ENCODE results near the gene VWA2. TPM values are rescaled to one million over a fixed set of nuclear protein-coding genes. Genes with fewer than 3 reads are reported as not detected.

Gene VWA2
- total RNA-seq, 1 experiment from 2014 or later, result 1.6 TPM

DNA sequence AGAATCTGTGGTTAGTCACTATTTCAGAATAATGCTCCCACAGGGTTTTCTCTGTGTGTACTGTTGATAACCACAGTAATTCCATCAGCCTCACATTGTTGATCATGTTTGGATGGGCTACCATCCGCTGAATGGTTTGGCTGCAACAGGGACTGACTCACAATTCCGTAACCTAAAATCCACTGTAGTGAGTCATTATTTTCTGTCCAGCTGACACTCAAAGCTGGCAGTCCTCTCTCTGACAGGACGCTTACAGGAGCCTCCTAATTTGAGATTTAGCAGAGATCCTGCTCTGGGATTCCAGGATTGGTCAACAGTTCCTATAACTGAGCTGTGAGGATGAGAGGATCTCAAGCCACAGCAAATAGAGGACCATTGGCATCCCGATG is 32.7 kb downstream of the VWA2 start:
- Histone ChIP-seq H4K8ac (replicated peaks; ENCODE audit: insufficient read length, low read depth, low read length) (no peak overlapping the region), H2BK120ac (ENCODE audit: low read depth, low read length, poor library complexity, severe bottlenecking) (no peak overlapping the region), H3K18ac (ENCODE audit: insufficient read length, low read depth, low read length) (no peak overlapping the region), H3K4me1 (ENCODE audit: insufficient read depth, low read length) (no peaks in the 10 kb centered on the region), H4K91ac (ENCODE audit: insufficient read length, low read depth, low read length) (no peak overlapping the region), H2BK15ac (ENCODE audit: low read depth, low read length) (no peak overlapping the region), H3K9me3 (ENCODE audit: control insufficient read depth, low read depth, low read length) (no peaks in the 10 kb centered on the region), H2BK5ac (ENCODE audit: insufficient read length, low read length) (no peak overlapping the region), H3K4me2 (ENCODE audit: insufficient read depth, insufficient read length, low read length) (no peak overlapping the region), H2BK12ac (ENCODE audit: insufficient read length, low read depth, low read length) (no peak overlapping the region), H3K23me2 (ENCODE audit: insufficient read length, low read depth, low read length, poor library complexity, severe bottlenecking) (no peaks in the 10 kb centered on the region), H3K14ac (ENCODE audit: insufficient read depth, low read length) (no peak overlapping the region), H3K27me3 (ENCODE audit: insufficient read depth, low read length) (no peaks in the 10 kb centered on the region), H4K5ac (ENCODE audit: insufficient read length, low read depth, low read length) (no peak overlapping the region), H3K9ac (ENCODE audit: extremely low read depth, insufficient read length, low read length) (no peak overlapping the region), H2AFZ (ENCODE audit: low read length) (no peak overlapping the region), H3K79me1 (ENCODE audit: insufficient read depth, low read depth, low read length, poor library complexity, severe bottlenecking) (no peaks in the 10 kb centered on the region), H3K79me2 (ENCODE audit: insufficient read depth, low read length) (no peaks in the 10 kb centered on the region), H4K20me1 (ENCODE audit: control insufficient read depth, insufficient read depth, insufficient read length) (no peaks in the 10 kb centered on the region), H3K23ac (ENCODE audit: insufficient read length, low read depth, low read length) (no peak overlapping the region), H2BK20ac (ENCODE audit: low read depth, low read length, poor library complexity, severe bottlenecking) (no peak overlapping the region), H3K56ac (ENCODE audit: insufficient read length, low read depth, low read length) (no peak overlapping the region), H3T11ph (ENCODE audit: low read length) (no peak overlapping the region), H3K27ac (ENCODE audit: insufficient read length, low read depth, low read length) (no peak overlapping the region), H3K4ac (ENCODE audit: low read depth, low read length) (no peak overlapping the region), H2AK5ac (ENCODE audit: insufficient read length, low read length) (no peak overlapping the region)
- H3K36me3 Mint-ChIP-seq (ENCODE audit: insufficient read depth in 1 of 3, low read depth in 3 of 3), result no peaks in the 10 kb centered on the region
- TF ChIP-seq, protein P1, sequence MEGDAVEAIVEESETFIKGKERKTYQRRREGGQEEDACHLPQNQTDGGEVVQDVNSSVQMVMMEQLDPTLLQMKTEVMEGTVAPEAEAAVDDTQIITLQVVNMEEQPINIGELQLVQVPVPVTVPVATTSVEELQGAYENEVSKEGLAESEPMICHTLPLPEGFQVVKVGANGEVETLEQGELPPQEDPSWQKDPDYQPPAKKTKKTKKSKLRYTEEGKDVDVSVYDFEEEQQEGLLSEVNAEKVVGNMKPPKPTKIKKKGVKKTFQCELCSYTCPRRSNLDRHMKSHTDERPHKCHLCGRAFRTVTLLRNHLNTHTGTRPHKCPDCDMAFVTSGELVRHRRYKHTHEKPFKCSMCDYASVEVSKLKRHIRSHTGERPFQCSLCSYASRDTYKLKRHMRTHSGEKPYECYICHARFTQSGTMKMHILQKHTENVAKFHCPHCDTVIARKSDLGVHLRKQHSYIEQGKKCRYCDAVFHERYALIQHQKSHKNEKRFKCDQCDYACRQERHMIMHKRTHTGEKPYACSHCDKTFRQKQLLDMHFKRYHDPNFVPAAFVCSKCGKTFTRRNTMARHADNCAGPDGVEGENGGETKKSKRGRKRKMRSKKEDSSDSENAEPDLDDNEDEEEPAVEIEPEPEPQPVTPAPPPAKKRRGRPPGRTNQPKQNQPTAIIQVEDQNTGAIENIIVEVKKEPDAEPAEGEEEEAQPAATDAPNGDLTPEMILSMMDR (conservative IDR thresholded peaks at IDR 0.05), result no peak
- DNase-seq, result no peak
- H3K27me3 Mint-ChIP-seq (ENCODE audit: low read depth), result peaks cover 5% of the 10 kb centered on the region
- no CpG with 5 or more reads among the region's 4 CpGs for WGBS (ENCODE audit: extremely low coverage, insufficient read length, low lambda C conversion rate)
- no peaks in the 10 kb centered on the region for H3K9me3 Mint-ChIP-seq
- H3K4me3 Mint-ChIP-seq, result no peak overlapping the region
- no peak overlapping the region for H3K27ac Mint-ChIP-seq
- no peaks in the 10 kb centered on the region for H3K4me1 Mint-ChIP-seq
